H1 (cell line): ENCODE results near the gene IGSF1. TPM values are rescaled to one million over a fixed set of nuclear protein-coding genes. Genes with fewer than 3 reads are reported as not detected.

Experiments
- CTCF ChIA-PET: fragments of 300-600 bp; sonication (Branson Sonifier 250); formaldehyde crosslinking; loops from one replicate; lab custom pipeline; 2021; ENCODE audit not compliant: partially characterized antibody; lab: Charles Lee
- POLR2A ChIA-PET: fragments of 300-600 bp; sonication (Branson Sonifier 250); formaldehyde crosslinking; loops from one replicate; lab custom pipeline; 2021; ENCODE audit warnings: inconsistent platforms; ENCODE audit not compliant: partially characterized antibody; lab: Charles Lee
- DNase-seq, 2 experiments: peaks; one replicate each; pipeline versions ENCODE4 v3.0.0 to v3.0.0-alpha.2; 2010 to 2022; ENCODE audit warnings: low spot score in 2 of 2, low read depth in 1 of 2, mixed read lengths in 1 of 2
- FAIRE-seq: peaks from 2 replicates; lab custom pipeline; 2011; peaks lifted over from hg19 to GRCh38; lab: Jason Lieb, UNC
- H2AFZ ChIP-seq: 2 replicates; pipeline ENCODE4 v1.8.1; 2012; ENCODE audit warnings: low read length, inconsistent platforms
- H2AK5ac ChIP-seq: 2 replicates; pipeline ENCODE4 v1.6.1; 2013; ENCODE audit warnings: low read depth, low read length
- H2BK120ac ChIP-seq: replicated peaks from 2 replicates; pipeline ENCODE3; 2013; ENCODE audit warnings: low read depth, low read length, inconsistent platforms
- H2BK12ac ChIP-seq: 2 replicates; pipeline ENCODE4 v1.6.1; 2013; ENCODE audit warnings: low read depth, low read length
- H2BK15ac ChIP-seq: 2 replicates; pipeline ENCODE4 v1.6.1; 2013; ENCODE audit warnings: low read length
- H2BK20ac ChIP-seq: 2 replicates; pipeline ENCODE4 v1.6.1; 2013; ENCODE audit warnings: low read length
- H2BK5ac ChIP-seq: 2 replicates; pipeline ENCODE4 v1.6.1; 2013; ENCODE audit warnings: low read depth, low read length
- H3K14ac ChIP-seq: 2 replicates; pipeline ENCODE4 v1.6.1; 2013; ENCODE audit warnings: inconsistent platforms; ENCODE audit not compliant: insufficient read length
- H3K18ac ChIP-seq: 2 replicates; pipeline ENCODE4 v1.6.1; 2013; ENCODE audit warnings: low read length; ENCODE audit errors: extremely low read depth
- H3K23ac ChIP-seq: 2 replicates; pipeline ENCODE4 v1.6.1; 2013; ENCODE audit warnings: inconsistent platforms; ENCODE audit not compliant: insufficient read length
- H3K23me2 ChIP-seq: 2 replicates; pipeline ENCODE4 v1.6.1; 2013; ENCODE audit warnings: low read depth, low read length
- H3K27ac ChIP-seq: 2 replicates; pipeline ENCODE4 v1.6.1; 2011; ENCODE audit warnings: low read depth, low read length, inconsistent platforms
- H3K27me3 ChIP-seq, 4 experiments: replicated peaks in 1 of 4; 1 replicate in 1 of 4; 2 replicates in 3 of 4; pipeline versions ENCODE4 v1.6.1 to v1.8.1; 2011 to 2013; ENCODE audit warnings: low read length in 3 of 4, mild to moderate bottlenecking in 3 of 4, inconsistent platforms in 2 of 4, mixed read lengths in 2 of 4, moderate library complexity in 1 of 4; ENCODE audit not compliant: control insufficient read depth in 3 of 4, insufficient read depth in 3 of 4; ENCODE audit errors: extremely low read depth in 1 of 4
- H3K36me3 ChIP-seq, 4 experiments: 2 replicates each; pipeline versions ENCODE4 v1.6.1 to v1.8.1; 2011 to 2013; ENCODE audit warnings: mild to moderate bottlenecking in 4 of 4, low read length in 3 of 4, moderate library complexity in 2 of 4, control low read depth in 1 of 4, inconsistent platforms in 1 of 4; ENCODE audit not compliant: insufficient read depth in 4 of 4, control insufficient read depth in 2 of 4
- H3K4ac ChIP-seq: replicated peaks from 2 replicates; pipeline ENCODE3; 2013; ENCODE audit warnings: low read length, low read depth, mixed read lengths, inconsistent platforms; ENCODE audit not compliant: insufficient read length
- H3K4me1 ChIP-seq, 4 experiments: replicated peaks in 1 of 4; 1 replicate in 1 of 4; 2 replicates in 3 of 4; pipeline versions ENCODE4 v1.6.1 to v1.8.1; 2011 to 2013; ENCODE audit warnings: low read length in 3 of 4, inconsistent platforms in 2 of 4, mixed read lengths in 1 of 4; ENCODE audit not compliant: insufficient read depth in 4 of 4, control insufficient read depth in 3 of 4
- H3K4me2 ChIP-seq, 2 experiments: 2 replicates each; pipeline versions ENCODE4 v1.6.1 to v1.8.1; 2011 to 2013; ENCODE audit warnings: low read depth in 2 of 2, low read length in 2 of 2, control low read depth in 1 of 2, inconsistent platforms in 1 of 2, mild to moderate bottlenecking in 1 of 2; ENCODE audit not compliant: insufficient read depth in 1 of 2
- H3K4me3 ChIP-seq, 4 experiments: fragments of 200-600, 300-600 bp in 1 of 4; sonication (generic), shearing (Covaris generic), sonication (Bioruptor Twin) in 1 of 4; 2 replicates each; pipeline versions ENCODE4 v1.5.1 to v1.8.1; 2011 to 2016; ENCODE audit warnings: low read length in 4 of 4, low read depth in 3 of 4, control low read depth in 2 of 4, inconsistent platforms in 2 of 4, mild to moderate bottlenecking in 2 of 4, mixed read lengths in 1 of 4, moderate library complexity in 1 of 4; ENCODE audit not compliant: insufficient read depth in 2 of 4; ENCODE audit errors: extremely low read depth in 1 of 4
- H3K56ac ChIP-seq: replicated peaks from 2 replicates; pipeline ENCODE3; 2013; ENCODE audit warnings: low read depth, mild to moderate bottlenecking, mixed read lengths, low read length, inconsistent platforms; ENCODE audit not compliant: insufficient read length
- H3K79me1 ChIP-seq: 2 replicates; pipeline ENCODE4 v1.6.1; 2013; ENCODE audit warnings: low read depth, low read length, control low read depth
- H3K79me2 ChIP-seq, 2 experiments: 2 replicates each; pipeline versions ENCODE4 v1.6.1 to v1.8.1; 2012 to 2013; ENCODE audit warnings: low read length in 2 of 2, mild to moderate bottlenecking in 2 of 2, inconsistent platforms in 1 of 2; ENCODE audit not compliant: insufficient read depth in 2 of 2, control insufficient read depth in 1 of 2
- H3K9ac ChIP-seq, 4 experiments: replicated peaks in 1 of 4; 1 replicate in 1 of 4; 2 replicates in 3 of 4; pipeline versions ENCODE4 v1.6.1 to v1.8.1; 2011 to 2013; ENCODE audit warnings: low read depth in 3 of 4, low read length in 3 of 4, control low read depth in 2 of 4, mild to moderate bottlenecking in 2 of 4, moderate library complexity in 2 of 4, inconsistent platforms in 1 of 4; ENCODE audit errors: extremely low read depth in 1 of 4
- H3K9me3 ChIP-seq, 2 experiments: 2 replicates each; pipeline versions ENCODE4 v1.6.1 to v1.8.1; 2012 to 2013; ENCODE audit warnings: mild to moderate bottlenecking in 2 of 2, moderate library complexity in 2 of 2, control low read depth in 1 of 2, inconsistent platforms in 1 of 2, low read depth in 1 of 2, low read length in 1 of 2, mixed read lengths in 1 of 2; ENCODE audit not compliant: insufficient read depth in 2 of 2
- H4K20me1 ChIP-seq, 2 experiments: replicated peaks in 1 of 2; 2 replicates each; pipeline versions ENCODE3 to v1.8.1; 2011 to 2013; ENCODE audit warnings: inconsistent platforms in 2 of 2, low read length in 2 of 2, mild to moderate bottlenecking in 1 of 2; ENCODE audit not compliant: insufficient read depth in 2 of 2, control insufficient read depth in 1 of 2
- H4K5ac ChIP-seq: 2 replicates; pipeline ENCODE4 v1.6.1; 2013; ENCODE audit warnings: low read length, low read depth, mixed read lengths, inconsistent platforms; ENCODE audit not compliant: insufficient read length
- H4K8ac ChIP-seq: 2 replicates; pipeline ENCODE4 v1.8.0; 2013; ENCODE audit warnings: mild to moderate bottlenecking, moderate library complexity, low read length, inconsistent platforms; ENCODE audit not compliant: insufficient read depth; ENCODE audit errors: extremely low read depth
- H4K91ac ChIP-seq: replicated peaks from 2 replicates; pipeline ENCODE3; 2013; ENCODE audit warnings: low read length, mixed read lengths, inconsistent platforms; ENCODE audit not compliant: insufficient read length
- E2F6 ChIP-seq: IDR thresholded peaks from 2 replicates; pipeline ENCODE4 v1.6.1; 2012; ENCODE audit warnings: inconsistent platforms
- KDM5A ChIP-seq: fragments of 200-600 bp; IDR thresholded peaks from 2 replicates; pipeline ENCODE4 v1.7.1; 2012; ENCODE audit warnings: mild to moderate bottlenecking, low read length, inconsistent platforms, mixed read lengths
- MAFK ChIP-seq: IDR thresholded peaks from 2 replicates; pipeline ENCODE4 v1.6.1; 2012; ENCODE audit warnings: low read depth, mild to moderate bottlenecking, improper control_type of control experiment, low read length
- MAX ChIP-seq: IDR thresholded peaks from 2 replicates; pipeline ENCODE4 v1.6.1; 2012; ENCODE audit warnings: inconsistent platforms
- POLR2A ChIP-seq, 2 experiments: IDR thresholded peaks; 1 replicate in 1 of 2; 2 replicates in 1 of 2; pipeline ENCODE4 v1.6.1; 2011; ENCODE audit warnings: low read depth in 2 of 2, low read length in 2 of 2, mild to moderate bottlenecking in 2 of 2; ENCODE audit errors: control extremely low read depth in 1 of 2
- SP1 ChIP-seq: IDR thresholded peaks from 2 replicates; pipeline ENCODE4 v1.6.1; 2011; ENCODE audit warnings: low read depth, low read length
- WGBS, 2 experiments: shearing (Covaris generic) in 1 of 2; methylation state at CpG; one replicate each; pipeline versions ENCODE4 v1.1.6 to v1.1.7; 2013 to 2015; ENCODE audit warnings: low lambda C conversion rate in 2 of 2, mixed read lengths in 2 of 2, inconsistent platforms in 1 of 2, low coverage in 1 of 2, missing lambda C conversion rate in 1 of 2; ENCODE audit not compliant: insufficient replicate concordance in 2 of 2, insufficient coverage in 1 of 2, insufficient read length in 1 of 2; ENCODE audit errors: extremely low coverage in 1 of 2, missing lambda C conversion rate in 1 of 2; 5-methylcytosine and 5-hydroxymethylcytosine counted together
- long read RNA-seq, 2 experiments: library from RNA in 1 of 2; library from capped mRNA in 1 of 2; stranded (forward); transcript quantifications; one replicate each; pipeline ENCODE4 v2.0.0, GENCODE V29; 2021; ENCODE audit warnings: inconsistent platforms in 1 of 2
- polyA minus RNA-seq, 3 experiments: library from RNA; depleted of rRNA, polyadenylated mRNA; stranded (reverse); fragments of >200 nt; gene quantifications; 1 replicate in 2 of 3; 2 replicates in 1 of 3; pipeline ENCODE4 v1.2.3, GENCODE V29; 2011
- polyA plus RNA-seq, 7 experiments: library from polyadenylated mRNA; depleted of rRNA in 3 of 7; stranded (reverse) in 5 of 7; unstranded in 2 of 7; fragments of >200 nt in 5 of 7; fragments of 200-250 nt in 2 of 7; gene quantifications; 1 replicate in 5 of 7; 2 replicates in 1 of 7; 4 replicates in 1 of 7; pipeline versions ENCODE4 v1.2.1 to v1.2.3, GENCODE V29; 2011 to 2013; ENCODE audit warnings: missing spikeins in 2 of 7, mixed read lengths in 2 of 7
- total RNA-seq: library from RNA; stranded (reverse); fragmentation: NEBNext Ultra II Directional; extraction: Animal tissue kit (Norgen Biotek cat#: 25700); gene quantifications from 2 replicates; pipeline ENCODE4 v1.2.1, GENCODE V29; 2021

IGSF1 gene
- total RNA-seq, result 23.0 and 23.1 TPM in 2 replicates
- polyA plus RNA-seq (2011; rRNA removed), result 24.3 and 39.9 TPM in 2 replicates
- polyA plus RNA-seq (2011; cell fraction: cytosol; rRNA removed), result 25.4 TPM
- 52.3 TPM for polyA plus RNA-seq (2011; cell fraction: nucleus; rRNA removed)
- 28.4 to 34.8 TPM (median 31.8 TPM) in 4 replicates for polyA plus RNA-seq (2012, experiment 1 of 2)
- polyA plus RNA-seq (2012, experiment 2 of 2), result 25.2 TPM
- polyA plus RNA-seq (2013, experiment 1 of 2), result 46.4 TPM
- 41.6 TPM for polyA plus RNA-seq (2013, experiment 2 of 2)
- polyA minus RNA-seq (2011; rRNA and poly(A)+ RNA removed), result 31.3 and 52.1 TPM in 2 replicates
- polyA minus RNA-seq (2011; cell fraction: cytosol; rRNA and poly(A)+ RNA removed), result 12.3 TPM
- polyA minus RNA-seq (2011; cell fraction: nucleus; rRNA and poly(A)+ RNA removed), result 16.7 TPM
- long read RNA-seq, experiment 1, partial matches to known transcripts, result 9 of 27 reads
- long read RNA-seq, experiment 1, other reads (novel, unspliced or antisense), result 16 of 27 reads
- long read RNA-seq, experiment 2, transcript IGSF1-203 (5 exons, 1,820 nt), result major isoform, 14 of 18 reads
- long read RNA-seq, experiment 2, partial matches to known transcripts, result 2 of 18 reads
- long read RNA-seq, experiment 2, other reads (novel, unspliced or antisense), result 2 of 18 reads

- peak within 1 kb of the TSS; percentile 62 to 83 (median 64) for H3K4me3 ChIP-seq
- 0 out of 2 replicates have a peak within 1 kb of the TSS, but pooled peaks have one; percentile 32 for H2AFZ ChIP-seq
- H3K18ac ChIP-seq, result peak within 1 kb of the TSS; percentile 78
- H3K9ac ChIP-seq, result peak within 1 kb of the TSS in 3 of 4 experiments; percentile 34 to 48 (median 48); a peak in 5 of 7 replicates
- ChIA-PET CTCF (interaction anchor here (1.0 kb wide), 1 partner anchor 220 kb away, joined by 3 read pairs; no protein-coding TSS in a partner anchor), POLR2A (interaction anchor here (0.8 to 3.0 kb wide), 4 partner anchors 9 to 19 kb away, joined by 3 to 16 read pairs (median 5); no protein-coding TSS in a partner anchor)
- no peaks in the 10 kb centered on the region for H3K27me3 ChIP-seq
- H3K79me1 ChIP-seq, result no peaks in the 10 kb centered on the region
- peak within 1 kb of the TSS; percentile 68 to 74 for H3K4me2 ChIP-seq
- H3K36me3 ChIP-seq, result peaks cover 0 to 7% (median 2%) of the 10 kb centered on the region in 4 experiments; a peak in 3 of 8 replicates
- H3K79me2 ChIP-seq, result no peaks in the 10 kb centered on the region
- H4K91ac ChIP-seq, result peak within 1 kb of the TSS; percentile 65
- 0 out of 2 replicates have a peak within 1 kb of the TSS, but pooled peaks have one; percentile 17 for H2BK12ac ChIP-seq
- no peak within 1 kb of the TSS for H3K4ac ChIP-seq
- no peak within 1 kb of the TSS for H2BK15ac ChIP-seq
- H3K23me2 ChIP-seq, result no peaks in the 10 kb centered on the region
- peaks cover 0 to 4% (median 3%) of the 10 kb centered on the region in 4 experiments; a peak in 6 of 7 replicates for H3K4me1 ChIP-seq
- DNase-seq (peak; percentile 66 to 67), FAIRE-seq (peak; percentile 88)
- no peak within 1 kb of the TSS for H3K56ac ChIP-seq
- no peak within 1 kb of the TSS for H2BK20ac ChIP-seq
- H4K8ac ChIP-seq, result no peak within 1 kb of the TSS
- H4K20me1 ChIP-seq, result no peaks in the 10 kb centered on the region
- no peak within 1 kb of the TSS for H2AK5ac ChIP-seq
- 0% methylated on average over 7 of the region's 32 CpGs; no CpG with 5 or more reads in 1 of the 2 experiments for WGBS, 2 experiments
- H3K23ac ChIP-seq, result no peak within 1 kb of the TSS
- no peak within 1 kb of the TSS for H3K27ac ChIP-seq
- no peak within 1 kb of the TSS for H3K14ac ChIP-seq
- peak within 1 kb of the TSS; percentile 73 for H4K5ac ChIP-seq
- no peak within 1 kb of the TSS; the same call in 1 of the 2 replicates for H2BK5ac ChIP-seq
- H3K9me3 ChIP-seq, result no peaks in the 10 kb centered on the region
- no peak within 1 kb of the TSS for H2BK120ac ChIP-seq
- TF ChIP-seq KDM5A (no peak), POLR2A (IDR thresholded peaks at IDR 0.05; ENCODE audit: control extremely low read depth in 1 of 2, low read depth in 2 of 2, low read length in 2 of 2) (peak in 1 of 2 experiments; percentile 30; a peak in 1 of 3 replicates), MAX (no peak), E2F6 (no peak), MAFK (peak; percentile 36; the same call in 1 of the 2 replicates), SP1 (no peak)
These were observed at the start of gene IGSF1 for GRCh38 chrX:131288738-131289511. IGSF1 (minus strand) TSS chrX:131289306; CDS start chrX:131286674, 2,632 bp downstream.
